GM21723 (cell line): ENCODE measurements around the gene MALAT1.
A peak's percentile ranks its signal among the peaks of the same experiment; 100 is the strongest.
"Not testable (repeated sequence)": the region's sequence is repeated elsewhere in the genome, so short reads cannot be mapped to it uniquely, and the experiment has no call there.

ENCODE experiments used
- ATAC-seq: cut with Tn5 transposase; IDR thresholded peaks from one replicate; pipeline ENCODE4 v1.9.1; 2021; ENCODE audit warnings: mild to moderate bottlenecking, moderate library complexity; ENCODE audit not compliant: unreplicated experiment

MALAT1 gene

GRCh38 chr11:65516135-65516968 is 17.5 kb downstream of the MALAT1 start:
- no peak for ATAC-seq

- ATAC-seq: not testable (repeated sequence)
Measured at GRCh38 chr11:65518941-65519549, 20.2 kb downstream of the MALAT1 start.

GRCh38 chr11:65521777-65522521 is 23.1 kb downstream of the MALAT1 start:
- ATAC-seq: not testable (repeated sequence)

DNA sequence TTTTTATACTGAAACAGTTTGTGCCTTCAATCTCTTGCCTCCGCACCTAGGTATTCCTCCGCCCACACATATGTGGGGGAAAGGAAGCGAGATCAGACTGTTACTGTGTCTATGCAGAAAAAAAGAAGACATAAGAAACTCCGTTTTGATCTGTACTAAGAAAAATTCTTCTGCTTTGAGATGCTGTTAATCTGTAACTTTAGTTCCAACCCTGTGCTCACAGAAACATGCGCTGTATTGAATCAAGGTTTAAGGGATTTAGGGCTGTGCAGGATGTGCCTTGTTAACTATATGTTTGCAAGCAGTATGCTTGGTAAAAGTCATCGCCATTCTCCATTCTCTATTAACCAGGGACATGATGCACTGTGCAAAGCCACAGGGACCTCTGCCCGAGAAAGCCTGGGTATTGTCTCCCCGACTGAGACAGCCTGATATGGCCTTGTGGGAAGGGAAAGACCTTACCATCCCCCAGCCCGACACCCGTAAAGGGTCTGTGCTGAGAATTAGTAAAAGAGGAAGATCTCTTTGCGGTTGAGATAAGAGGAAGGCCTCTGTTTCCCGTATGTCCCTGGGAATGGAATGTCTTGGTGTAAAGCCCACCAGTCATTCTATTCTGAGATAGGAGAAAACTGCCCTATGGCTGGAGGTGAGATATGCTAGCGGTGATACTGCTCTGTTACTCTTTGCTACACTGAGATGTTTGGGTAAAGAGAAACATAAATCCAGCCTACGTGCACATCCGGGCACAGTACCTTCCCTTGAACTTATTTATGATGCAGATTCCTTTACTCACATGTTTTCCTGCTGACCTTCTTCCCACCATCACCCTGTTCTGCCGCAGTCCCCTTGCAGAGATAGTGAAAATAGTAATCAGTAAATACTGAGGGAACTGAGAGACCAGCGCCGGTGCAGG is 24.1 kb downstream of the MALAT1 start:
- ATAC-seq: not testable (repeated sequence)

DNA sequence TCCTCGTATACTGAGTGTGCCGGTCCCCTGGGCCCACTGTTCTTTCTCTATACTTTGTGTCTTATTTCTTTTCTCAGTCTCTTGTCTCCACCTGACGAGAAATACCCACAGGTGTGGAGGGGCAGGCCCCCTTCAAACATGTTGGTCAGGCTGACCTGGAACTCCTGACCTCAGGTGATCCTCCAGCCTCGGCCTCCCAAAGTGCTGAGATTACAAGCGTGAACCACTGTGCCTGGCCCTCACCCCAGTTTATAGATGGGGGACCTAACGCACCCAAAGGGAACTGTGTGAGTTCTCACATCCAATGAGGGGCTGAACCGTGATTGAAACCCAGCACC is 24.8 kb downstream of the MALAT1 start:
- not testable (repeated sequence) for ATAC-seq

GRCh38 chr11:65524014-65524740 is 25.3 kb downstream of the MALAT1 start:
- no peak for ATAC-seq

GRCh38 chr11:65524741-65525545 is 26.1 kb downstream of the MALAT1 start, which contains the start of gene SCYL1:
TSS of gene SCYL1 (plus strand) at chr11:65525083. CDS start at chr11:65525154, 71 bp downstream.
- peak; percentile 48 for ATAC-seq

GRCh38 chr11:65525546-65526480 is 27.0 kb downstream of the MALAT1 start:
- no peak for ATAC-seq

- no peak for ATAC-seq
Measured at GRCh38 chr11:65526744-65527143, 27.9 kb downstream of the MALAT1 start.

DNA sequence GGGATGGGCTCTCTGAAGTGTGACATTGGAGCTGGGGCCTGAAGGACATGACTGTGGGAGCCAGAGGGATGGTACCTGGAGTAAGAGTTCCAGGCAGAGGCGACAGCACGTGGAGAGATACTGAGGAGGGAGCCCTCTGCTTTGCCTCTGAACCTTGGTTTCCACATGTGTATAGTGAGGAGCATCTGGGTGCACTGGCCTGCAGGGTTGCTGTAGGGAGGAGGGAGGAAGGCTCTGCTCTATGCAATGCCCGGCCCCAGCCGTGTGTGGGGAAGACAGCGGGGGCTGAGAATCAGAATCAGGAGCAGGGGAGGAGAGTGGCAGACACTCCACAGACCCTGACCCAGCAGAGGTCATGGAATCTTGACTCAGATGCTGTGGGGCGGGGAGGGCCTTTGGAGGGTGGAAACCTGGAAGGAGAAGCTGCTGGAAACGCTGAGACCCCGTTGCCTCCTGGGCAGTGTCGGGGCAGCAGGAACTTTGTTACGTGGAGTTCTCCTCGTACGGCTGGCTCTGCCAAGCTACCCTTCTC is 30.0 kb downstream of the MALAT1 start:
- no peak for ATAC-seq

DNA sequence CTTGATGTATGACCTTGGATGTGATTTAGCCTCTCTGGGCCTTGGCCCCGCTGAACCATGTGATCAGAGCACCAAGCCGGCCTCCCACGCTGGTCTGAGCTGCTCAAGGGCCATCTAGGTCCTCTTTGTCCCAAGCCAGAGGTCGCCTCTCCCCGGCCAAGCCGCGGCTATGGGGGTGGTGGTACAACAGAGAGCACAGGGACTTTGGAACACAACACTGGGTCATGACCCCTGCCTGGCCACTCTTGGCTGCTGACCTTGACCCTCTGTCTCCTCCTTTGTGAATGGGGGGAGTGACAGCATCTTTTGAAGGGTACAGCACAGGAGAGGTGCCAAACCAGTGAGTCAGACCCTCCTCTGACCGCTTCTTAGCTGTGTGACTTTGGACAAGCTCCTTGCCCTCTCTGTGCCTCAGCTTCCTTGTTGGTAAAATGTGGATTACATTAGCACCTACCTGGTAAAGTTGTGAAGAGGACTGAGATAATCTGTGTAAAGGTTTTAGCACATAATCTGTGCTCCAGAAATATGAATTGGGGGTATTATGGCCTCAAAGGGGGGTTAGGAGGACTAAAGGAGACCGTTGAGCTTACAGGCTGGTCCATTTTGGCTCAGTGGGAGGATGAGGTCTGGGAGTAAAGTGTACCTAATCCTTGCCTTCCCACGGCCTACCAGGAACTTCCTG is 30.8 kb downstream of the MALAT1 start:
- no peak for ATAC-seq

- ATAC-seq: no peak
Measured at GRCh38 chr11:65530157-65530496, 31.3 kb downstream of the MALAT1 start.

- no peak for ATAC-seq
Measured at GRCh38 chr11:65532388-65533064, 33.7 kb downstream of the MALAT1 start.

- no peak for ATAC-seq
Measured at GRCh38 chr11:65535102-65535501, 36.3 kb downstream of the MALAT1 start.

DNA sequence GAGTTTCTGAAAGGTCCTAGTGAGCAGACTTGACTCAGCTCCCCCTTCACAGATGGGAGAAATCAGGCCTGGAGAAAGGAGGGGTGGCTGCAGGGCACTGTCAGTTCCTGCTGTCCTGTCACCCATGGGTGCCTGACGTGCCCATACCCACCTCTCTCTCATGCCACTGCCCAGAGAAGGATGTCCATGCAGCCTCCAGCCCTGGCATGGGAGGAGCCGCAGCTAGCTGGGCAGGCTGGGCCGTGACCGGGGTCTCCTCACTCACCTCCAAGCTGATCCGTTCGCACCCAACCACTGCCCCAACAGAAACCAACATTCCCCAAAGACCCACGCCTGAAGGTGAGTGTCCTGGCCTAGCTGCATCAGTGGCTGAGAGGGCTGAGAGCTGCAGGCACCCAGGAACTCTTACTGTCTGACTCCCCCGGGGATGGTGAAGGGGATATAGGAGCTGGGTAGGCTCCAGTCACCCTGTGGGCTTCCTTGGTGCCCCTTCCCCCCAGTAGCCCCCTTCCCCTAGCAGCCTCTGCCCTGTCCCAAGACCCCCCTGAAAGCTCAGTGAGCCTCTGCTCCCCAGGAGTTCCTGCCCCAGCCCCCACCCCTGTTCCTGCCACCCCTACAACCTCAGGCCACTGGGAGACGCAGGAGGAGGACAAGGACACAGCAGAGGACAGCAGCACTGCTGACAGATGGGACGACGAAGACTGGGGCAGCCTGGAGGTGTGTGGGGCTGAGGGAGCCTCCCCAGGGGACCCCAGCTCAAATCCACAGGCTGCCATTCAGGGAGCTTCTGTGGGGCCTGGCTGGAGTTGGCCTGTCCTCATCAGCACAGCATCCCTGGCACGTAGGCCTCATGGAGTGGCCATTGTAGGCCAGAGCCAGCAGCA is 37.8 kb downstream of the MALAT1 start:
- ATAC-seq: no peak

- ATAC-seq: no peak
Measured at GRCh38 chr11:65537296-65537597, 38.4 kb downstream of the MALAT1 start.
